ENCODE measurements around the gene TEPSIN. TPM values are rescaled to one million over a fixed set of nuclear protein-coding genes. Genes with fewer than 3 reads are reported as not detected.
A peak's percentile ranks its signal among the peaks of the same experiment; 100 is the strongest.

Gene TEPSIN
- total and polyA plus RNA-seq, 11 donors: 6.8 to 16.0 (median 10.4) TPM

DNA sequence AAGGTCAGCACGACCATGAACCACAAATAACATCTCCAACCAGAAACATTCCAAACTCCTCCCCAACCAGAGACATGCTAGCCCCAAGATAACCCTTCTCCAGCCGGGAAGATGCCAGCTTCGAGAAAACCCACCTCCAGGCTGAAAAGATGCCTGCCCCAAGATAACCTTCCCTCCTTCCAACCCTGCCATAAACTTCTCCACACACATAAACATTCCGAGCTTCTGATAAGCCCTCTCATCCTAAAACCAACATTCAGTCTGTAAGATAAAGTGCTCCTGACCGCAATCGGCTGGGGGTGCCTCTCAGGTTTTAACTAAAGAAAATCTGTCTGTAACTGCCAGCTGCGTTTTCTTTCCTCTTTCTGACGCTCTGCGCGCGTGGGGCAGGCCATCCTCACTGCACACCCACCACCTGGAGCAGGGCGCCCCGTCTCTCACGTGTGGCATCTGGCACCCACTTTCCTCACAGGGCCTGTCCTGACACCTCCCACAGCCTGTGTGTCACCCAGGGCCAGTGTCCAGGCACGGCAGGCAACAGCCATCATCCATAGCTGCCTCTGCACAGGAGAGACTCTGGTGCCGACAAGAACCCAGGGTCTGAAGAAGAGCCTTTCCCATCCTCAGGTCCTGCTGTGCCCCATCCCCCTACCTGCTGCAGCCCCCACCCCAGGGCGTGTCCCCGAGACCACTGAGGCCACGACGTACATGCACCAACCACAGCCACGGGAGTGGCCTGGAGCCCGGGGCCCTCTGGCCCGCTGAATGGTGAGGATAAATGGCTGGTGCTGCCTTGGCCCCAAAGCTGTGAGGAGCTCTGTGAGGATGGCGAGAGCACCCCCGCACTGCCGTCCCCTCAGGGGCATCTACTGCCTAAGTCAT, 3.7 kb downstream of the TEPSIN start:
- intact Hi-C loops (cut with DNase I): loop anchor here in 1 of 10 donors (10.0 kb wide), 1 partner anchor 220 kb away; no protein-coding TSS in a partner anchor

DNA sequence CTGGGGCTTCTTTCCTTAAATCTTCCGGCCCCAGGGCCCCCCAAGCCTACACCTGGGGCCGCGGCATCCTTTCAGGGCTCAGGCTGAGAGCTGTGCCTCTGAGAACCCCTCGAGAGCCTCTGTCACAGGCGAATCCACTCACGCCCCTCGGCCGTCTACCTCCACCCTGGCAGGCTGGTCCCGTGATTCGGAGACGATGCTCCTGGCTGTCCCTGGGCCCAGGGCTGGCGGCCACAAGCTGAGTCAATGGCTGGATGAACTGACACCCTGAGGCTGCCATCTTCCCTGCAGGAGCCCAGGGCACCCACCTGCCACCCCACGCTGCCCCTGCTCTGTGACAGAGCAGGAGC, 4.4 kb downstream of the TEPSIN start:
- H3K9me3 ChIP-seq: no peaks in the 10 kb centered on the region
- no peak for DNase-seq
- H3K4me1 ChIP-seq: peaks cover 3 to 23% (median 16%) of the 10 kb centered on the region in 12 donors
- TF ChIP-seq, protein P1, sequence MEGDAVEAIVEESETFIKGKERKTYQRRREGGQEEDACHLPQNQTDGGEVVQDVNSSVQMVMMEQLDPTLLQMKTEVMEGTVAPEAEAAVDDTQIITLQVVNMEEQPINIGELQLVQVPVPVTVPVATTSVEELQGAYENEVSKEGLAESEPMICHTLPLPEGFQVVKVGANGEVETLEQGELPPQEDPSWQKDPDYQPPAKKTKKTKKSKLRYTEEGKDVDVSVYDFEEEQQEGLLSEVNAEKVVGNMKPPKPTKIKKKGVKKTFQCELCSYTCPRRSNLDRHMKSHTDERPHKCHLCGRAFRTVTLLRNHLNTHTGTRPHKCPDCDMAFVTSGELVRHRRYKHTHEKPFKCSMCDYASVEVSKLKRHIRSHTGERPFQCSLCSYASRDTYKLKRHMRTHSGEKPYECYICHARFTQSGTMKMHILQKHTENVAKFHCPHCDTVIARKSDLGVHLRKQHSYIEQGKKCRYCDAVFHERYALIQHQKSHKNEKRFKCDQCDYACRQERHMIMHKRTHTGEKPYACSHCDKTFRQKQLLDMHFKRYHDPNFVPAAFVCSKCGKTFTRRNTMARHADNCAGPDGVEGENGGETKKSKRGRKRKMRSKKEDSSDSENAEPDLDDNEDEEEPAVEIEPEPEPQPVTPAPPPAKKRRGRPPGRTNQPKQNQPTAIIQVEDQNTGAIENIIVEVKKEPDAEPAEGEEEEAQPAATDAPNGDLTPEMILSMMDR (IDR thresholded peaks at IDR 0.05): no peak
- TF ChIP-seq POLR2A (IDR thresholded peaks at IDR 0.05): no peak
- no peak overlapping the region for H3K4me3 ChIP-seq
- intact Hi-C loops (cut with DNase I): loop anchor here in 1 of 10 donors (10.0 kb wide), 1 partner anchor 220 kb away; no protein-coding TSS in a partner anchor
- WGBS, 4 donors: 84 to 96% (median 89%) methylated on average over 13 of the region's 13 CpGs
- no peak for ATAC-seq
- no peak overlapping the region for H3K27ac ChIP-seq
- peaks cover 0 to 55% (median 28%) of the 10 kb centered on the region in 9 donors for H3K36me3 ChIP-seq
- H3K27me3 ChIP-seq: no peaks in the 10 kb centered on the region

More for the DNA sequence above, 3.7 kb downstream of the TEPSIN start:
- Histone ChIP-seq H3K4me1 (peaks cover 5 to 30% (median 21%) of the 10 kb centered on the region in 12 donors), H3K27ac (no peak overlapping the region), H3K27me3 (no peaks in the 10 kb centered on the region), H3K9me3 (no peaks in the 10 kb centered on the region), H3K36me3 (peaks cover 0 to 48% (median 22%) of the 10 kb centered on the region in 9 donors), H3K4me3 (no peak overlapping the region)
- TF ChIP-seq, protein P1 (IDR thresholded peaks at IDR 0.05): no peak
- no peak for TF ChIP-seq POLR2A (IDR thresholded peaks at IDR 0.05)
- no peak for ATAC-seq
- WGBS, 4 donors: 83 to 88% (median 87%) methylated on average over 18 to 26 of the region's 26 CpGs
- peak in 1 of 5 donors; percentile 19 for DNase-seq

DNA sequence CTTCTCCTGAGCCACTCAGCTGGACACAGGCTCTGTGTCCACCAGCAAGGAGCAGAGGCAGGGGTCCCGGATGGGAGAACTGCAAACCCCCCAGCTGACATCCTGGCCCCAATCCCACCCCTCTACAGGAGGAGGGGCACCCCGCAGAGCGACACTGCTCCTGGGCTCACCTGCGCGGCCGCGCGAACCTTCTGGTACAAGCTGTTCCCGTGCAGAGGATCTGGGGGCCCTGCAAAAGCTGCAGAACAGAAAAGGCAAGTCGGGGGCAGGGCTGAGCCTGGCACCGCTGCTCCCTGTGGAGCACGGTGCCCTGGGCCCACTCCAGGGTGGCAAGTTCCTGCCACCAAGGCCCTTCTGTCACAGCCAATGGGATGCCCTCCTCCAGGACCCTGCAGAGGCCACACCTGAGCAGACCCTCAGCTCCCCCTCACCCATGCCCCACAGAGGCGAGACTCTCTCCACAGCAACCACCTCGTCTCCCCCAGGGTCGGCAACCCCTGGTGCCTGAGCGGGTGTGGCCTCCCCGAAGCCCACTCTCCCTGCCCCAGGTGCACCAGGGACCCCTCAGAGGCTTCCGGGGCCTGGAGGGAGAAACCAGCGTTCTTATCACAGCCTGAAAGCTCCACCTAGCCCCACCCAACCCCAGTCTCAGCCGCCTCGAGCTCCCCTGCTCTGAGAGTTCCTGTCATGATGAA, 4.9 kb downstream of the TEPSIN start:
- Histone ChIP-seq H3K27ac (no peak overlapping the region), H3K36me3 (peaks cover 0 to 59% (median 28%) of the 10 kb centered on the region in 9 donors), H3K9me3 (no peaks in the 10 kb centered on the region), H3K4me3 (no peak overlapping the region), H3K27me3 (no peaks in the 10 kb centered on the region), H3K4me1 (peaks cover 3 to 23% (median 16%) of the 10 kb centered on the region in 12 donors)
- no peak for DNase-seq
- WGBS, 4 donors: 87 to 91% (median 89%) methylated on average over 10 to 21 of the region's 21 CpGs
- no peak for ATAC-seq
- no peak for TF ChIP-seq POLR2A (IDR thresholded peaks at IDR 0.05)
- TF ChIP-seq, protein P1 (IDR thresholded peaks at IDR 0.05): no peak
- intact Hi-C loops (cut with DNase I): loop anchor here in 1 of 10 donors (10.0 kb wide), 1 partner anchor 219 kb away; no protein-coding TSS in a partner anchor

DNA sequence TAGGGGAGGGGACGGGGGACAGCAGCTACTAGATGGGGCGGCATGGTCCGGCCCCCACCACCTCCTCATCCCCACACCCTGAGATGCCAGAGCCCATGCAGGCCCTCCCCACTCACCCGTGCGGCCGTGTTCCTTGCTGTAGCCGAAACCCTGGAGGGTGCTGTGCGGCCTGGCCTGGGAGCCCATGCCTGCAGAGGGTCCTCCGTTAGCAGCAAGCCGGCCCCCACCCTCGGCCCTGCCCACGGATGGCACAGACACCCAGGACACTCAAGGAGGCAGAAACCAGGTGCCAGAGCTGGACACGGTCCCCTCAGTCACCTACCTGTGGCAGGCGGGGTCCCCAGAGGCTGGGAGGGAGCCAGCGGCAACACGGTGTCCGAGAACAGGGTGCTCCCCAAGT, 5.5 kb downstream of the TEPSIN start:
- H3K4me1 ChIP-seq: peaks cover 3 to 23% (median 15%) of the 10 kb centered on the region in 12 donors
- no peaks in the 10 kb centered on the region for H3K9me3 ChIP-seq
- WGBS, 4 donors: 80 to 94% (median 92%) methylated on average over 2 to 17 of the region's 17 CpGs
- peaks cover 0 to 65% (median 28%) of the 10 kb centered on the region in 9 donors for H3K36me3 ChIP-seq
- no peak overlapping the region for H3K4me3 ChIP-seq
- TF ChIP-seq, protein P1 (IDR thresholded peaks at IDR 0.05): no peak
- TF ChIP-seq POLR2A (IDR thresholded peaks at IDR 0.05): no peak
- ATAC-seq: no peak
- no peak for DNase-seq
- H3K27ac ChIP-seq: no peak overlapping the region
- no peaks in the 10 kb centered on the region for H3K27me3 ChIP-seq
- intact Hi-C loops (cut with DNase I): loop anchor here in 1 of 10 donors (10.0 kb wide), 1 partner anchor 219 kb away; no protein-coding TSS in a partner anchor

All from heart left ventricle (tissue), 16 donors.